Prostate gland (tissue), 2 donors: ENCODE measurements around the gene YIPF7. TPM values are rescaled to one million over a fixed set of nuclear protein-coding genes. Genes with fewer than 3 reads are reported as not detected.
A peak's percentile ranks its signal among the peaks of the same experiment; 100 is the strongest.

ENCODE experiments used
- DNase-seq: peaks from one replicate; pipeline ENCODE4 v3.0.0-alpha.2; 2019; ENCODE audit warnings: low spot score
- H3K27ac ChIP-seq, 2 donors: fragments of 200-600 bp; sonication (generic); 2 replicates each; pipeline ENCODE4 v1.5.1; 2017 to 2019
- H3K27me3 ChIP-seq: fragments of 200-600 bp; sonication (generic); replicated peaks from 2 replicates; pipeline ENCODE4 v1.5.1; 2019; ENCODE audit not compliant: insufficient read depth
- H3K36me3 ChIP-seq, 2 donors: fragments of 200-600 bp; sonication (generic); 1 replicate in 1 of 2; 2 replicates in 1 of 2; pipeline versions ENCODE4 v1.5.1 to v1.8.1; 2017 to 2019
- H3K4me1 ChIP-seq: fragments of 200-600 bp; sonication (generic); replicated peaks from 2 replicates; pipeline ENCODE4 v1.5.1; 2019
- H3K4me3 ChIP-seq, 2 donors: fragments of 200-600 bp; sonication (generic); 2 replicates each; pipeline ENCODE4 v1.5.1; 2017 to 2019
- H3K9me3 ChIP-seq: fragments of 200-600 bp; sonication (generic); 2 replicates; pipeline ENCODE4 v1.5.1; 2017
- CTCF ChIP-seq, 4 experiments: fragments of 200-600 bp in 2 of 4; fragments of 450-650 bp in 2 of 4; sonication (generic) in 2 of 4; IDR thresholded peaks; 1 replicate in 3 of 4; 2 replicates in 1 of 4; pipeline ENCODE4 v1.5.1; 2016 to 2019; ENCODE audit warnings: antibody characterized with exemption in 4 of 4, mild to moderate bottlenecking in 2 of 4, moderate library complexity in 2 of 4
- POLR2A ChIP-seq: fragments of 450-650 bp; IDR thresholded peaks from one replicate; pipeline ENCODE4 v1.6.1; 2016; ENCODE audit warnings: antibody characterized with exemption, mild to moderate bottlenecking
- POLR2AphosphoS5 ChIP-seq: sonication (generic); formaldehyde crosslinking; IDR thresholded peaks from one replicate; pipeline ENCODE4 v1.6.1; 2017; ENCODE audit warnings: antibody characterized with exemption
- WGBS: methylation state at CpG from one replicate; pipeline ENCODE4 v1.1.5; 2018; 5-methylcytosine and 5-hydroxymethylcytosine counted together
- intact Hi-C: fragments of 100-400 bp; cut with DNase I; formaldehyde crosslinking; loops from one replicate; pipeline ENCODE4 v1.14.2; 2022
- total RNA-seq, 2 donors: library from RNA; depleted of rRNA; stranded (reverse); fragments of >200 nt; gene quantifications; one replicate each; pipeline ENCODE4 v1.1.0, GENCODE V29; 2016

The YIPF7 gene
- total RNA-seq, 2 donors from 2014 or later, result not detected

GRCh38 chr4:44678094-44679041, 26.9 kb upstream of the YIPF7 start, which contains the start of gene GUF1:
Gene GUF1, plus strand, starts transcription at chr4:44678420. Its CDS starts 203 bp downstream, at chr4:44678623.
- Histone ChIP-seq H3K9me3 (no peaks in the 10 kb centered on the region), H3K27me3 (no peaks in the 10 kb centered on the region), H3K4me1 (peaks cover 9% of the 10 kb centered on the region), H3K4me3 (peak within 1 kb of the TSS; percentile 72 to 87), H3K36me3 (no peaks in the 10 kb centered on the region), H3K27ac (peak within 1 kb of the TSS; percentile 85)
- under 1% methylated on average over 55 of the region's 57 CpGs for WGBS
- peak; percentile 86 for DNase-seq
- intact Hi-C loops, result loop anchor here (5.0 kb wide), 1 partner anchor 49 kb away; the partner anchor contains the start of gene GNPDA2
- TF ChIP-seq POLR2AphosphoS5 (peak; percentile 93), CTCF (IDR thresholded peaks at IDR 0.05) (peak in 2 of 4 experiments; percentile 1), POLR2A (peak; percentile 29)

- Histone ChIP-seq H3K27me3 (no peaks in the 10 kb centered on the region), H3K27ac (no peak overlapping the region), H3K36me3 (no peaks in the 10 kb centered on the region), H3K4me1 (peaks cover 7% of the 10 kb centered on the region), H3K9me3 (no peaks in the 10 kb centered on the region), H3K4me3 (no peak overlapping the region)
- no peak for TF ChIP-seq CTCF (IDR thresholded peaks at IDR 0.05)
- no peak for TF ChIP-seq POLR2A
- TF ChIP-seq POLR2AphosphoS5, result no peak
- no peak for DNase-seq
- 53% methylated on average over 5 of the region's 5 CpGs for WGBS
- intact Hi-C loops, result loop anchor here (5.0 kb wide), 1 partner anchor 52 kb away; the partner anchor contains the start of gene GNPDA2
Measured at GRCh38 chr4:44675366-44675765, 23.9 kb upstream of the YIPF7 start.

- H3K4me3 ChIP-seq, result no peak overlapping the region
- 89% methylated on average over 1 of the region's 1 CpG for WGBS
- no peak overlapping the region for H3K27ac ChIP-seq
- no peaks in the 10 kb centered on the region for H3K36me3 ChIP-seq
- DNase-seq, result no peak
- no peaks in the 10 kb centered on the region for H3K4me1 ChIP-seq
- no peaks in the 10 kb centered on the region for H3K27me3 ChIP-seq
- TF ChIP-seq POLR2A (no peak), POLR2AphosphoS5 (no peak), CTCF (IDR thresholded peaks at IDR 0.05) (no peak)
- intact Hi-C loops, result no loop called here
- H3K9me3 ChIP-seq, result no peaks in the 10 kb centered on the region
Measured at GRCh38 chr4:44674471-44674870, 23.0 kb upstream of the YIPF7 start.

GRCh38 chr4:44671636-44672035, 20.2 kb upstream of the YIPF7 start:
- no peak overlapping the region for H3K27ac ChIP-seq
- no peak overlapping the region for H3K4me3 ChIP-seq
- intact Hi-C loops, result no loop called here
- 94% methylated on average over 3 of the region's 3 CpGs for WGBS
- no peaks in the 10 kb centered on the region for H3K36me3 ChIP-seq
- DNase-seq, result no peak
- H3K4me1 ChIP-seq, result no peaks in the 10 kb centered on the region
- TF ChIP-seq POLR2A (no peak), POLR2AphosphoS5 (no peak), CTCF (IDR thresholded peaks at IDR 0.05) (no peak)
- no peaks in the 10 kb centered on the region for H3K27me3 ChIP-seq
- H3K9me3 ChIP-seq, result no peaks in the 10 kb centered on the region
